PC-3 (cell line): ENCODE data around the gene TBC1D16. TPM values are rescaled to one million over a fixed set of nuclear protein-coding genes. Genes with fewer than 3 reads are reported as not detected.

Experiments
- ATAC-seq: fragments of 200-7000 bp; cut with Tn5 transposase; 2 replicates; pipeline ENCODE4 v1.9.1; 2020; ENCODE audit warnings: mild to moderate bottlenecking, moderate library complexity
- BruUV-seq: library from RNA; stranded (reverse); fragments of 400-500 nt; replicated peaks from 2 replicates; lab custom pipeline; 2021; lab: Mats Ljungman, UMichigan
- CTCF ChIA-PET: fragments of 300-600 bp; sonication (Branson Sonifier 250); formaldehyde crosslinking; loops from one replicate; lab custom pipeline; 2022; ENCODE audit warnings: antibody characterized with exemption; lab: Charles Lee
- POLR2A ChIA-PET: fragments of 300-600 bp; sonication (Branson Sonifier 250); formaldehyde crosslinking; loops from one replicate; lab custom pipeline; 2022; ENCODE audit warnings: antibody characterized with exemption; ENCODE audit not compliant: unreplicated experiment; lab: Charles Lee
- DNase-seq: peaks from one replicate; pipeline ENCODE4 v3.0.0-alpha.2; 2015
- H2AFZ ChIP-seq: fragments of 300-600 bp; sonication (generic); 2 replicates; pipeline ENCODE4 v1.6.0; 2016; ENCODE audit warnings: antibody characterized with exemption, low read length
- H3F3A ChIP-seq: fragments of 300-600 bp; sonication (generic); one replicate; pipeline ENCODE4 v1.6.0; 2017; ENCODE audit warnings: antibody characterized with exemption, low read length, control low read depth, mild to moderate bottlenecking; ENCODE audit not compliant: unreplicated experiment
- H3K27ac ChIP-seq: fragments of 300-600 bp; sonication (generic); 2 replicates; pipeline ENCODE4 v1.5.1; 2016; ENCODE audit warnings: mild to moderate bottlenecking, low read length
- H3K27me3 ChIP-seq: fragments of 300-600 bp; sonication (generic); 2 replicates; pipeline ENCODE4 v1.6.1; 2016; ENCODE audit warnings: low read length, mixed read lengths
- H3K36me3 ChIP-seq: fragments of 300-600 bp; sonication (generic); 2 replicates; pipeline ENCODE4 v1.6.1; 2016; ENCODE audit warnings: low read depth, mixed run types, low read length, mixed read lengths
- H3K4me1 ChIP-seq: fragments of 300-600 bp; sonication (generic); 2 replicates; pipeline ENCODE4 v1.5.1; 2016; ENCODE audit warnings: low read length; ENCODE audit not compliant: insufficient read depth
- H3K4me2 ChIP-seq: fragments of 300-600 bp; sonication (generic); 2 replicates; pipeline ENCODE4 v1.6.0; 2016; ENCODE audit warnings: low read length
- H3K4me3 ChIP-seq: fragments of 300-600 bp; sonication (generic); 2 replicates; pipeline ENCODE4 v1.5.1; 2016; ENCODE audit warnings: mild to moderate bottlenecking, low read length, mixed read lengths
- H3K79me2 ChIP-seq: fragments of 300-600 bp; sonication (generic); 2 replicates; pipeline ENCODE4 v1.6.1; 2017; ENCODE audit warnings: low read length, mixed read lengths
- H3K9ac ChIP-seq: fragments of 300-600 bp; sonication (generic); 2 replicates; pipeline ENCODE4 v1.6.0; 2016; ENCODE audit warnings: mild to moderate bottlenecking, low read length
- H3K9me2 ChIP-seq: fragments of 300-600 bp; sonication (generic); replicated peaks from 2 replicates; pipeline ENCODE4 v1.6.1; 2016; ENCODE audit warnings: mixed run types, low read length, mixed read lengths
- H3K9me3 ChIP-seq: fragments of 300-600 bp; sonication (generic); 2 replicates; pipeline ENCODE4 v1.6.1; 2016; ENCODE audit warnings: low read length, mixed read lengths
- H4K20me1 ChIP-seq: fragments of 300-600 bp; sonication (generic); 2 replicates; pipeline ENCODE4 v1.6.1; 2016; ENCODE audit warnings: low read length, mixed read lengths
- CTCF ChIP-seq: fragments of 300-600 bp; sonication (generic); conservative IDR thresholded peaks from 2 replicates; pipeline ENCODE4 v1.5.1; 2017; ENCODE audit warnings: antibody characterized with exemption, low read depth, mild to moderate bottlenecking, low read length
- EZH2 ChIP-seq: fragments of 300-600 bp; sonication (generic); IDR thresholded peaks from one replicate; pipeline ENCODE4 v1.6.1; 2017; ENCODE audit warnings: antibody characterized with exemption, mild to moderate bottlenecking, low read length; ENCODE audit not compliant: unreplicated experiment
- EZH2phosphoT487 ChIP-seq: fragments of 300-600 bp; sonication (generic); IDR thresholded peaks from 2 replicates; pipeline ENCODE4 v1.6.1; 2018; ENCODE audit warnings: mild to moderate bottlenecking, antibody characterized with exemption, low read length, borderline replicate concordance
- intact Hi-C: fragments of 100-400 bp; cut with micrococcal nuclease; formaldehyde crosslinking; loops from 2 replicates; pipeline ENCODE4 v1.9.0; 2023
- total RNA-seq: library from RNA; depleted of rRNA; stranded (reverse); fragments of >200 nt; gene quantifications from 2 replicates; pipeline ENCODE4 v1.2.3, GENCODE V29; 2014

Gene TBC1D16
- total RNA-seq, 1 experiment from 2014 or later: 23.7 TPM

- H3K27ac ChIP-seq: no peak overlapping the region
- no peaks in the 10 kb centered on the region for H3K27me3 ChIP-seq
- no peak overlapping the region for H2AFZ ChIP-seq
- no TSS peak for BruUV-seq
- no peak for DNase-seq
- TF ChIP-seq EZH2phosphoT487 (no peak), CTCF (no peak), EZH2 (no peak)
- no peak overlapping the region for H3K4me2 ChIP-seq
- H3K4me3 ChIP-seq: no peak overlapping the region
- peaks cover 29% of the 10 kb centered on the region for H3K4me1 ChIP-seq
- peaks cover 52% of the 10 kb centered on the region for H3K79me2 ChIP-seq
- no peak overlapping the region for H3K9ac ChIP-seq
- no peaks in the 10 kb centered on the region; the same call in 1 of the 2 replicates for H4K20me1 ChIP-seq
- H3K9me2 ChIP-seq: no peaks in the 10 kb centered on the region
- H3K9me3 ChIP-seq: no peaks in the 10 kb centered on the region
- intact Hi-C loops: no loop called here
- POLR2A ChIA-PET: no interaction called here
- CTCF ChIA-PET: no interaction called here
- ATAC-seq: no peak
- H3K36me3 ChIP-seq: no peaks in the 10 kb centered on the region; the same call in 1 of the 2 replicates
- no peaks in the 10 kb centered on the region for H3F3A ChIP-seq
Observed at GRCh38 chr17:80025796-80026195, 9.9 kb downstream of the TBC1D16 start.

DNA sequence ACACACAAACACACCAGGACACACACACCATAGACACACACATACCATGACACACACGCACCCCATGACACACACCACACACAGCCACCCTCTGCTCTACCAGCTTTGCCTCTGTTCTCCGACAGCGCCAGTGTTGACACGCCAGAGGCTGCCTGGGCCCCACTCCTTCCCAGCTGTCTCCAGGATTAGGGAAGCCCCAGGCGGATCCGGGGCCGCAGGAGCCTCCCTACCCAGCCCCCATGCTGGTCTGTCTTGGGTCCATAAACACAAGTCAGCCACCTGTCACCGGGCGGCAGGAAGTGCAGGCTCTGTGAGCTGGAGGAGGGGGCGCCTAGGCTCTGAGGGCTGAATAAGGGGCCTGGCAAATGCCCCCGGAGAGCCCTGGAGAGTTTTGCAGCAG, 10.5 kb downstream of the TBC1D16 start:
- Histone ChIP-seq H2AFZ (no peak overlapping the region), H4K20me1 (no peaks in the 10 kb centered on the region; the same call in 1 of the 2 replicates), H3K9ac (no peak overlapping the region), H3F3A (no peaks in the 10 kb centered on the region), H3K27ac (no peak overlapping the region), H3K4me3 (no peak overlapping the region), H3K9me3 (no peaks in the 10 kb centered on the region), H3K9me2 (no peaks in the 10 kb centered on the region), H3K27me3 (no peaks in the 10 kb centered on the region), H3K79me2 (peaks cover 45% of the 10 kb centered on the region), H3K4me1 (peaks cover 22% of the 10 kb centered on the region), H3K36me3 (no peaks in the 10 kb centered on the region; the same call in 1 of the 2 replicates), H3K4me2 (no peak overlapping the region)
- intact Hi-C loops: no loop called here
- BruUV-seq: no TSS peak
- DNase-seq (no peak), ATAC-seq (no peak)
- TF ChIP-seq EZH2 (no peak), CTCF (no peak), EZH2phosphoT487 (no peak)
- ChIA-PET POLR2A (no interaction called here), CTCF (no interaction called here)

DNA sequence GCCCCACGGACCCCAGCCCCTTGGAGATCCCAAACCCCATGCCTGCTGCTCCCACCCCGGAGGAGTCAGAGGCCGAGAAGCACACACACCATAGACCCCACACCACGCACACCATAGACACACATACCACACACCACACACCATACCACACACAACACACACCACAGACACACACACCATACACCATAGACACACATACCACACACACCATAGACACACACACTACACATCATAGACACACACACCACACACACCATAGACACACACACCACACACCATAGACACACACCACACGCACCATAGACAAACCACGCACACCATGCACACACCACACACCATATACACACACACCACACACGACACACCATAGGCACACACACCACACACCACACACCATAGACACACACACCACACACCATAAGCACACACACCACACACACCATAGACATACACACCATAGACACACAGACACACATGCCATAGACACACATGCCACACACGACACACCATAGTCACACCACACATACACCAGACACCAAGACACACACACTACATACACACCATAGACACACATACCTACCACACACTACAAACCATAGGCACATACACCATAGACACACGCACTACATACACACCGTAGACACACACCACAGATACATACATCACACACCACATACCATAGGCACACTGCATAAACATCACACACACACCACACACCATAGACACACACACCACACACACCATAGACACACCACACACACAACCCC, 11.3 kb downstream of the TBC1D16 start:
- Histone ChIP-seq H3K4me1 (peaks cover 15% of the 10 kb centered on the region), H3K79me2 (peaks cover 42% of the 10 kb centered on the region), H3K27me3 (no peaks in the 10 kb centered on the region), H3K4me2 (no peak overlapping the region), H4K20me1 (no peaks in the 10 kb centered on the region; the same call in 1 of the 2 replicates), H3K36me3 (no peaks in the 10 kb centered on the region; the same call in 1 of the 2 replicates), H3F3A (no peaks in the 10 kb centered on the region), H2AFZ (no peak overlapping the region), H3K9ac (no peak overlapping the region), H3K27ac (no peak overlapping the region), H3K9me3 (no peaks in the 10 kb centered on the region), H3K9me2 (no peaks in the 10 kb centered on the region), H3K4me3 (no peak overlapping the region)
- ChIA-PET CTCF (no interaction called here), POLR2A (no interaction called here)
- DNase-seq (no peak), ATAC-seq (no peak)
- BruUV-seq: no TSS peak
- intact Hi-C loops: no loop called here
- TF ChIP-seq CTCF (no peak), EZH2 (no peak), EZH2phosphoT487 (no peak)
